ENCODE data around the gene ASMTL.

DNA sequence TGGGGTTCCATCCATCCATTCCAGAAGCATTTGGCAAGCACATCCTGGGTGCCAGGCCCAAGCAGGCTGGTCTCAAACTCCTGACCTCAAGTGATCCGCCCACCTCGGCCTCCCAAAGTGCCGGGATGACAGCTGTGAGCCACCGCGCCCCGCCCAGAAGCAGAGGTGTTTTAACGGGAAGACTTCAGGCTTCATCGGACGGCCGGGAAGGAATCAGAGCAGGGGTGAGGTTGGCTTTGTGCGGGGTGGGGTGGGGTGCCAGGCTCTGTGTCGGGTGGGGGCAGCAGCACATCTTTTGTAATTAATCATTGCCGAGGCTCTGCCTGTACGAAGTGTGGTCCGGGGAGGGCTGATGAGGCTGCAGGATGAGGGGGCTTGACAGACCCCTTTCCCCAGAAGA is 55.7 kb downstream of the ASMTL start:
- TF ChIP-seq SP1 (IDR thresholded peaks at IDR 0.05): no peak
- TF ChIP-seq L3MBTL2 (conservative IDR thresholded peaks at IDR 0.05): no peak
- TF ChIP-seq LEF1 (IDR thresholded peaks at IDR 0.05; ENCODE audit: borderline replicate concordance): no peak
- TF ChIP-seq HDGF (IDR thresholded peaks at IDR 0.05; ENCODE audit: borderline replicate concordance): no peak
- TF ChIP-seq TARDBP (IDR thresholded peaks at IDR 0.05): no peak
- no peak for TF ChIP-seq BHLHE40 (IDR thresholded peaks at IDR 0.05; ENCODE audit: borderline replicate concordance)
- no peak for TF ChIP-seq FOXM1 (IDR thresholded peaks at IDR 0.05; ENCODE audit: borderline replicate concordance)
